Measurements from ENCODE around the gene RPL7A. TPM values are rescaled to one million over a fixed set of nuclear protein-coding genes. Genes with fewer than 3 reads are reported as not detected.
"Not testable (repeated sequence)": the region's sequence is repeated elsewhere in the genome, so short reads cannot be mapped to it uniquely, and the experiment has no call there.

RPL7A gene
- total RNA-seq, 1 donor from 2014 or later = 2,045 TPM

DNA sequence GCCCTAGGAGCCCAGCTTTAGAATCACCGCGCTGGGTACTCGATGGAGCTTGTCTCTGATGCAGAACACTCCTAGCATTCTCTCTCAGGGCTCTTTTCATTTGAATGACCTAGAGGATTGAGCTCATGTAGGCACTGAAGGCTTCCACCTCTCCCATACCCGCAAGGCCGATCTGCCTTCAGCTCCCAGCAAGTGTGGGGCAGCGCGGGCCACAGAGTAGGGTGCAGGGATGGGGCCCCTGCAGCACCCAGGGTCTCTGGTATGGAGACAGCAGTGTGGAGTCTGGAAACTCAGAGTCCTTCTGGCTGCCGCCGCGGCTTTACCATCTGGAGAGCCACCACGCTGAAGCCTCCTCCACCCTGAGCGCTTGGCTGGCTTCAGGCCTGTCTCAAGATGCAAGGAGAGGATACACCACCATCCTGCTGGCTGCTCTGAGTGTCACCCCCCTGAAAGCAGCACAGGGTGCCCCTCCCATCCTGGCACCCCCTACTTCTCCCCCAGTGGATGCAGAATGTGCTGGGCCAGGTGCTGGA is 41.1 kb downstream of the RPL7A start:
- DNase-seq (ENCODE audit: low spot score, unreplicated experiment) = no peak
- H3K4me3 Mint-ChIP-seq (ENCODE audit: low read depth) = no peak overlapping the region
- TF ChIP-seq, protein P1, sequence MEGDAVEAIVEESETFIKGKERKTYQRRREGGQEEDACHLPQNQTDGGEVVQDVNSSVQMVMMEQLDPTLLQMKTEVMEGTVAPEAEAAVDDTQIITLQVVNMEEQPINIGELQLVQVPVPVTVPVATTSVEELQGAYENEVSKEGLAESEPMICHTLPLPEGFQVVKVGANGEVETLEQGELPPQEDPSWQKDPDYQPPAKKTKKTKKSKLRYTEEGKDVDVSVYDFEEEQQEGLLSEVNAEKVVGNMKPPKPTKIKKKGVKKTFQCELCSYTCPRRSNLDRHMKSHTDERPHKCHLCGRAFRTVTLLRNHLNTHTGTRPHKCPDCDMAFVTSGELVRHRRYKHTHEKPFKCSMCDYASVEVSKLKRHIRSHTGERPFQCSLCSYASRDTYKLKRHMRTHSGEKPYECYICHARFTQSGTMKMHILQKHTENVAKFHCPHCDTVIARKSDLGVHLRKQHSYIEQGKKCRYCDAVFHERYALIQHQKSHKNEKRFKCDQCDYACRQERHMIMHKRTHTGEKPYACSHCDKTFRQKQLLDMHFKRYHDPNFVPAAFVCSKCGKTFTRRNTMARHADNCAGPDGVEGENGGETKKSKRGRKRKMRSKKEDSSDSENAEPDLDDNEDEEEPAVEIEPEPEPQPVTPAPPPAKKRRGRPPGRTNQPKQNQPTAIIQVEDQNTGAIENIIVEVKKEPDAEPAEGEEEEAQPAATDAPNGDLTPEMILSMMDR (IDR thresholded peaks at IDR 0.05; ENCODE audit: unreplicated experiment) = no peak
- no peak overlapping the region for H3K27ac Mint-ChIP-seq
- H3K4me1 Mint-ChIP-seq (ENCODE audit: low read depth) = peaks cover 11% of the 10 kb centered on the region
- no peaks in the 10 kb centered on the region for H3K27me3 Mint-ChIP-seq
- H3K9me3 Mint-ChIP-seq (ENCODE audit: low read depth) = no peaks in the 10 kb centered on the region
- H3K36me3 Mint-ChIP-seq (ENCODE audit: insufficient read depth) = no peaks in the 10 kb centered on the region

DNA sequence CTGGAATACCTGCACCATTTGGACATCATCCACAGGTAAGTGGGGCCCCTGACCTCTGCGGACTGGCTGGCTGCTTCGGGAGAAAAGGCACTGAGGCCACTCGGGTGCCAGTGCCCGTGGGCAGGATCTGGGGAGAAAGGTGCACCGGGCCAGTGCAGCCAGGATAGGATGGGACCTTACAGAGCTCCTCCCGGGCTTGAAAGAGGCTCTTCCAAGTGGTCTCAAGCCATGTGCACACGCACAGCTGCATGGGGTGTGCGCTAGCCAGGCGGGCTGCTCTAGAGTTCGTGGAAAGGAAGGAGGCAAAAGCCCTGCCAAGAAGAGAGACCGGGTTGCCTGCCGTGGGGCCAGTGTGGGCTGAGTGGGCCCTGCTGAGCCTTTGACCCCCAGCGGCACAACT is 41.5 kb downstream of the RPL7A start:
- TF ChIP-seq, protein P1 (IDR thresholded peaks at IDR 0.05; ENCODE audit: unreplicated experiment) = no peak
- Mint-ChIP-seq H3K4me1 (ENCODE audit: low read depth) (peaks cover 11% of the 10 kb centered on the region), H3K9me3 (ENCODE audit: low read depth) (no peaks in the 10 kb centered on the region), H3K36me3 (ENCODE audit: insufficient read depth) (no peaks in the 10 kb centered on the region), H3K27ac (no peak overlapping the region), H3K4me3 (ENCODE audit: low read depth) (no peak overlapping the region), H3K27me3 (no peaks in the 10 kb centered on the region)
- no peak for DNase-seq (ENCODE audit: low spot score, unreplicated experiment)

DNA sequence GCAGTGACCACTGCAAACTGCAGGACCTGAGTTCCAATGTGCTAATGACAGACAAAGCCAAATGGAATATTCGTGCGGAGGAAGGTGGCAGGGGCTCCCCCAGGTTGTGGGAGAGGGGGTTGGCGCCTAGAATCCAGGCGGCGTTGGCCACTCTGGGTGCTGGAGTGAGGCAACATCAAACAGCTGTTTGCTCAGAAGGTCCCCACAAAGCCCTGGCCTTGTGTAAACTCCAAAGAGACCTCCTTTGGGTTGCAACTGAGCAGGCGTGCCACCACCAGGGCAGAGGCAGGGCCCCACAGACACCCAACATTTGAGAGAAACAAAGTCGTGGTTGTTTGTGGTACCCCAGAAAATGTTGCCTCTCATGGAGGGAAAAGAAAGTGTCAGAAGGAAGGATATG is 42.7 kb downstream of the RPL7A start:
- H3K4me3 Mint-ChIP-seq (ENCODE audit: low read depth) = no peak overlapping the region
- DNase-seq (ENCODE audit: low spot score, unreplicated experiment) = no peak
- H3K4me1 Mint-ChIP-seq (ENCODE audit: low read depth) = peaks cover 4% of the 10 kb centered on the region
- TF ChIP-seq, protein P1 (IDR thresholded peaks at IDR 0.05; ENCODE audit: unreplicated experiment) = no peak
- H3K36me3 Mint-ChIP-seq (ENCODE audit: insufficient read depth) = no peaks in the 10 kb centered on the region
- H3K27ac Mint-ChIP-seq = no peak overlapping the region
- no peaks in the 10 kb centered on the region for H3K9me3 Mint-ChIP-seq (ENCODE audit: low read depth)
- peaks cover 3% of the 10 kb centered on the region for H3K27me3 Mint-ChIP-seq

DNA sequence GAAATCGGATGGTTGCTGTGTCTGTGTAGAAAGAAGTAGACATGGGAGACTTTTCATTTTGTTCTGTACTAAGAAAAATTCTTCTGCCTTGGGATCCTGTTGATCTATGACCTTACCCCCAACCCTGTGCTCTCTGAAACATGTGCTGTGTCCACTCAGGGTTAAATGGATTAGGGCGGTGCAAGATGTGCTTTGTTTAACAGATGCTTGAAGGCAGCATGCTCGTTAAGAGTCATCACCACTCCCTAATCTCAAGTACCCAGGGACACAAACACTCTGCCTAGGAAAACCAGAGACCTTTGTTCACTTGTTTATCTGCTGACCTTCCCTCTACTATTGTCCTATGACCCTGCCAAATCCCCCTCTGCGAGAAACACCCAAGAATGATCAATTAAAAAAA is 43.4 kb downstream of the RPL7A start:
- H3K9me3 Mint-ChIP-seq (ENCODE audit: low read depth); DNase-seq (ENCODE audit: low spot score, unreplicated experiment); H3K36me3 Mint-ChIP-seq (ENCODE audit: insufficient read depth); H3K27ac Mint-ChIP-seq; H3K4me3 Mint-ChIP-seq (ENCODE audit: low read depth); H3K27me3 Mint-ChIP-seq; H3K4me1 Mint-ChIP-seq (ENCODE audit: low read depth): not testable (repeated sequence)

DNA sequence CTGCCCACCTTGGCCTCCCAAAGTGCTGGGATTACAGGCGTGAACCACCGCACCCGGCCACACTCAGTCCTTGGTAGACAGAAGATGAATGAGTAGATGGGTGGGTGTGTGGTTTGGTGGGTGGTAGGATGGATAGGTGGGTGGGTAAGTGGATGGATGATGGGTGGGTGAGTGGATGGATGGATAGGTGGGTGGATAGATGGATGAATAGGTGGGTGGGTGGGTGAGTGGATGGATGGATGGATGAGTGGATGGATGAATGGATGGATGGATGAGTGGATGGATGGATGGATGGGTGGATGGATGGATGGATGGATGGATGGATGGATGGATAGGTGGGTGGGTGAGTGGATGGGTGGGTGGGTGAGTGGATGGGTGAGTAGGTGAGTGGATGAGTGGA is 44.3 kb downstream of the RPL7A start:
- H3K9me3 Mint-ChIP-seq (ENCODE audit: low read depth); H3K36me3 Mint-ChIP-seq (ENCODE audit: insufficient read depth); DNase-seq (ENCODE audit: low spot score, unreplicated experiment); H3K4me3 Mint-ChIP-seq (ENCODE audit: low read depth); H3K4me1 Mint-ChIP-seq (ENCODE audit: low read depth); H3K27me3 Mint-ChIP-seq; H3K27ac Mint-ChIP-seq: not testable (repeated sequence)

DNA sequence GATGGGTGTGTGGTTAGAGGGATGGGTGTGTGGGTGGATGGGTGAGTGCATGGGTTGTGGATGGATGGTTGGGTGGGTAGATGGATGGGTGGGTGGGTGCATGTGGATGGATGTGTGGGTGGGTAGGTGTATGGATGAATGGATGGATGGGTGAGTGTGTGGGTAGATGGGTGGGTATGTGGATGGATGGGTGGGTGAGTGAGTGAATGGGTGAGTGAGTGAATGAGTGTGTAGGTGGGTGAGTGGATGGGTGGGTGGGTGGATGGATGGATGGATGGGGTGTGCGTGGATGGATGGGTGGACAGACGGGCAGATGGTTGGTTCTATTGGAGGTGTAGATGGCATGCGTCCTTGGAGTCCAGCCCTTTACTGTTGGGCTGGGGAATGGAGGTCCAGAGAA is 45.4 kb downstream of the RPL7A start:
- Mint-ChIP-seq H3K27ac (no peak overlapping the region), H3K36me3 (ENCODE audit: insufficient read depth) (no peaks in the 10 kb centered on the region), H3K27me3 (peaks cover 9% of the 10 kb centered on the region), H3K4me3 (ENCODE audit: low read depth) (no peak overlapping the region), H3K4me1 (ENCODE audit: low read depth) (peaks cover 4% of the 10 kb centered on the region), H3K9me3 (ENCODE audit: low read depth) (no peaks in the 10 kb centered on the region)
- no peak for DNase-seq (ENCODE audit: low spot score, unreplicated experiment)
- TF ChIP-seq, protein P1 (IDR thresholded peaks at IDR 0.05; ENCODE audit: unreplicated experiment) = no peak
